ENCODE measurements around the gene ZNF341.

The ZNF341 gene

DNA sequence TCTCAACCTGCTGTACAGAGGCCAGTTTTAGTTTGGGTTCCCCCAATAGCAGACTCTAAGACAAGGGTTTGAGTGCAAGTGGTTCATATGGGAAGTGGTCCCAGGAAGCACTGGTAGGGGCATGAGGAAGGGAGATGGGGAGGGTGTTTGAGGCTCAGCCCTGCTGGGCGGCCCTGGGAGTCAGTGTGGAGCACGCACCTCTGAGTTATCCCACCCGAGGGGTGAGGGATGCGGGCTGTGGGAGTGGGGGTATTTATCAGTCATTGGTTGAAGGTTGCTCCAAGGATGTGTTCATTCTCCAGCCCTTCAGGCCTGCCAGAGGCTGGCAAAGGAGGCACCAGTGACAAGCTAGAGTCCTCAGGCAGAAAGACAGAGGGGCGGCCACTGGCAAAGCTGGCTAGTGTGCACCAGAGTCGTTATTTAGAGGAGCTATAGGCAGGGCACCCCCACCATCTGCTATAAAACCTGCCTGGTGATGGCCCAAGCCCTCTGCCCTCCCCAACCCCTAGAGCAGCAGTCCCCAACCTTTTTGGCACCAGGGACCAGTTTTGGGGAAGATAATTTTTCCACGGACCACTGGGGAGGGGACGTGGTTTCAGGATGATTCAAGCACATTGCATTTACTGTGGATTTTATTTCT is 28.2 kb upstream of the ZNF341 start:
- no peak for DNase-seq

DNA sequence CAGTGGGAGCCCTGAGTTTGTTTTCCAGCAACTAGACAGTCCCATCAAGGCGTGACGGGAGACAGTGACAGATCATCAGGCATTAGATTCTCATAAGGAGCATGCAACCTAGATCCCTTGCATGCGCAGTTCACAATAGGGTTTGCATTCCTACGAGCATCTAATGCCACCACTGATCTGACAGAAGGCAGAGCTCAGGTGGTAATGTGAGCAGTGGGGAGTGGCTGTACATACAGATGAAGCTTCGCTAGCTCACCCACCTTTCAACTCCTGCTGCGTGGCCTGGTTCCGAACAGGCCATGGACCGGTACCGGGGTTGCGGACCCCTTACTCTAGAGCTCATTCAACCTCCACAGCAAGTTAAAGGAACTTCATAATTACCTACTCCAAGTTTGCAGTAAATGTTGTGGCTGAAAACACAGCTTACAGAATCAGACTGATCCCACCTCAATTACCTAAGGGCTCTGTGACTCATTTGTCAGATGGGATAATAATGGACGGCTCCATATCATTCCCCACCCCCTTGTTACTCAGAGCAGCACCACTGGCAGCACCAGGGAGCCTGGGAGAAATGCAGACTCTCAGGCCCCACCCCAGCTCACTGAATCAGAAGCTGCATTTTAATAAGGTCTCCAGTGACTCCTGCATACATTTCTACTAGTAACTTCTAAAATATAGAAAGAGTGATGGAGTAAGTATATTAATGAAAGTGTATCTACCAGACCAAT is 27.4 kb upstream of the ZNF341 start:
- DNase-seq: no peak

DNA sequence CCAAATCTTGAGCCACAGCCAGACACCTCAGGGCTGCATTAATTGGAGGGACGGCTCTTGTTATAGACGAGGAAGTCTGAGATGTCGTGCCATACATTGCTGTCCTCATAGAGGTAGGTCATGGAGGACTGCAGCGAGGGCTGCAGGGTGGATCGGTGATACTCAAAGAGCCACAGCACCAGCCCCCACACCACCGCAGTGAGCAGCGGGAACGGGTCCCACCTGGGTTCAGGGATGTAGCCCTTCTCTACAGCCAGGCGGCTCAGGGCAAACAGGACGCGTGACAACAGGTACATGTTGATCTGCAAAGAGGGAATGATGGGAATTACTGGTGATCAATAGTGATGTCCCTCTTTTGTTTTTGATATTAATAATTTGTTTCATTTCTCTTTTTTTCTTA is 24.1 kb upstream of the ZNF341 start:
- no peak for DNase-seq

DNA sequence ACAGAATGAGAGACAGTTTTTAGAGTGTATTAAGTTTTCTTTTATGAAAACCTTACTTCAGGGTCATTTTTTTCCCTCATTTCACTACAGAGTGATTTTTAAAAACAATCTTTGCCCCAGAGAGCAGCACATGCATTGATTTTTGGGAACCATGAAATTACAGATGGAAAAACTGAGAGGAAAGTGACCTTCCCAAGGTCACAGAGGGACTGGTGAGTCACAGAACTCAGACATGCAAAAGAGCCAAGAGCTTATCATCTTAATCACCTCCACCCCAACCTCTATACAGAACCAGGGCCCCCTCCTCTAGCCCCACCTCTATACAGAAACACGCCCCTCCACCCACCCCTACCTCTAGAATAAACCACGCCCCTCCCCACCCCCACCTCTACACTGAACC is 22.4 kb upstream of the ZNF341 start:
- no peak for DNase-seq

- DNase-seq: no peak
Observed at GRCh38 chr20:33709905-33710541, 21.8 kb upstream of the ZNF341 start.

GRCh38 chr20:33710681-33711445 is 20.9 kb upstream of the ZNF341 start:
- no peak for DNase-seq

GRCh38 chr20:33711446-33711738 is 20.4 kb upstream of the ZNF341 start:
- no peak for DNase-seq

GRCh38 chr20:33713865-33714367 is 17.9 kb upstream of the ZNF341 start:
- no peak for DNase-seq

GRCh38 chr20:33716498-33716897 is 15.3 kb upstream of the ZNF341 start:
- DNase-seq: no peak

DNA sequence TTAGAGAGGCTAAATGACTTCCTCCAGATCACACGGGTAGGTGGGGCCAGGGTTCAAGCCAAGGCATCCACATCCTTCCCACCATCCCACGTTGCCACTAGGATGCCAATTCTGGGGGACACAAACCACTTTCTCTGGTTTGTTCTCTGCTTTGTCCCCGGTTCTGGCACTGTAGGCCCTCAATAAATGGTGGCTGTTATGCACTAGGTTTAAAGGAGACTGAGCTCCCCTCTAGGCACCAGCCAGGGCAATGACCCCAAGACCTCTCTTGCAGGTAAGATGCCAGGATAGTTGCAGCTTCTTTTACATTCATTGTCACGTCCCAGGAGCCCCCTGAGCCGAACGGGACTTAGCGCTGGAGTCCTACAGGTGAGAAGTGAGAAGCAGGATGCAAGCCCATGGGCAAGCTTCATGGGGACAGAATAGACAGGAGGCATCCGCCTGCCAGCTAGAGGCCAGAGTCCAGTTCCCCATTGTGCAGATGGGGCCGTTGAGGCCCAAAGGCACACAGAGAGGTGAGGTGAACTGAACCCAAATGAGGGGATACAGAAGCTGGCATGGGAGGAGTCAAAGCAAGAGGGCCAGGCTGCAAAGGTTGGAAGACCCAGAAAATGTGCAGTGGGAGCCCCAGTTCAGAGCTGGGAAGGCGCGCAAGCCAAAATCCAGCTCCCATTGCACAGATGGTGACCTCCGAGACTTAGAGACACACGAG is 12.4 kb upstream of the ZNF341 start:
- no peak for DNase-seq

DNA sequence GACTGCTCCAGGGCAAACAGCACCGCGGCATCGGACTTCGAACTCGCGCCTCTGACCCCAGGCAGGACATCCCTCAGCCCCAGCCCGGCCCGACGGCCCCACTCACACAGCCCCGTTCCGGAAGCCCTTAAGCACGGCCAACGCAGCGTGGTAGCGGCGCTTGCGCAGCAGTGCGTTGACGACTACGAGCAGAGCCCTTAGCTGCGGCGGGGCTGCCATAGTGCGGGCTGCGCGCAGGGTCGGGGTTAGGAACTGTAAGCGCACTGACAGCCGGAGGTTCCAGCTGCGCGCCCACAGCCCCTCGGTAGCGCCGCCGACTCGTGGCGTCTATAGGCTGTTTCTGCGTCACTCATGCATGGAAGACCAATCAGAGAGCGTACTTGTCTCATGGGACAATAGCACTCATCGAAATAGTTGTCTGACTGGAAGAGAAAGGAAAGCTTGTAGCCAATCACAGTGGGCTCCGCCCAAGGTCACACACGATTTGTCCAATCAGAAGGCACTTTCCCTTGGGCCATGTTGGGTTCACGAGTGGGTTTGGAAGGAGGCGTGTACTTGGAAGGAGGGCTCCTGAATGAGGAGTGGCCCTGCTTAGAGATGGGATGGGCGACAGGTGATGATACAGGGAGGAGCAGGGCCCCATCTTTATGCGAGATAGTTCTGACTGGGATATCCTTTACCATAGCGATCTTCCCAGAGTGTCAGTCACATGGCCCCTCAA is 11.6 kb upstream of the ZNF341 start, which contains the start of gene PXMP4:
Gene PXMP4, minus strand, starts transcription at position 322 of the 721 bp plus-strand sequence. Its CDS starts 103 bp downstream, at position 219.
- DNase-seq: peak; percentile 94

- no peak for DNase-seq
Observed at GRCh38 chr20:33721391-33722140, 10.2 kb upstream of the ZNF341 start.

DNA sequence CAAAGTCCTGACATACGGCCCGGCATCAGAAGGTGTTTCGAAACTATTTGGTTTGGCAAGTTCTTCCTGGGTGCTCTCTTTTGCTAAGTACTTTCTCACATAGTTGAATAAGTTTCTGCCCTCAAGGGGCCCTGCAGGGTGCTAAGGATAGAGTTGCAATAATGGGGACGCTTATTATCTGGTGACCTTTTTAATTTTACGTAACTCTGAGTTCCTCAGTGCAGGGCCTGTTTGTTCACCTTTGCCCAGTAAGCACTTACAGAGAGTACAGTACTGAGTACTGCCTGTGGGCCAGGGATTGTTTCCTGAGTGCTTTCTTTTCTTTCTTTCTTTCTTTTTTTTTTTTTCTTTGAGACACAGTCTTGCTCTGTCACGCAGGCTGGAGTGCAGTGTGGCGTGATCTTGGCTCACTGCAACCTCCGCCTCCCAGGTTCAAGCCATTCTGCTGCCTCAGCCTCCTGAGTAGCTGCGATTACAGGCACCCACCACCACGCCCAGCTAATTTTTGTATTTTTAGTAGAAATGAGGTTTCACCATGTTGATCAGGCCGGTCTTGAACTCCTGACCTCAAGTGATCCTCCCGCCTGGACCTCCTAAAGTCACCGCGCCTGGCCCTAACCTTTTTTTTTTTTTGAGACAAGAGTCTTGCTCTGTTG is 7.2 kb upstream of the ZNF341 start:
- no peak for DNase-seq

DNA sequence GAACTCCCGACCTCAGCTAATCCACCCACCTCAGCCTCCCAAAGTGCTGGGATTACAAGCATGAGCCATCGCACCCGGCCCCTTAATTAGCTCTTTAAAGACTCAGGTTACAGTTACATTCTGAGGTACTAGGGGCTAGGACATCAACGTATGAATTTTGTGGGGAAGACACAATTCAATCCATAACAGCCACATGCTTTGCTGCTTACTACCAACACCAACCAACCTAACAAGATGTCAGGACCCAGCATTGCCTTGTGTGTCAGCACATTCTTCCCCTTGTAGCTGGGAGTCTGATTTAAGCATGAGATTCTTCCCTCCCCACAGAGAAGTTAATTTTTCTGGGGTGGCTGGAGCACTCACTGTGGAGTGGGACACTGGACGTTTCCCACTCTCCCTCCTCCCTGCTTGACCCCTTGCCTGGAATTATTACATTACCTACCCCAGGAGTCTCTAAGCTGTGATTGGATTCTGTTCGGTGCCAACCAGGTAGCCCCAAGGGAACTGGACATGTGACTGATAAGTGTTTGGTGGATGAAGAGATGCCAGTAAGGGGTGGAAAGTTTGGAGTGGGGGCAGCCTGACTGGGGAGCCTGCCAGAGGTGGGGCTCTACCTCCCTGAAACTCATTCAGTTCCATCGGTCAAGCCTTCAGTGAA is 6.1 kb upstream of the ZNF341 start:
- DNase-seq: no peak

DNA sequence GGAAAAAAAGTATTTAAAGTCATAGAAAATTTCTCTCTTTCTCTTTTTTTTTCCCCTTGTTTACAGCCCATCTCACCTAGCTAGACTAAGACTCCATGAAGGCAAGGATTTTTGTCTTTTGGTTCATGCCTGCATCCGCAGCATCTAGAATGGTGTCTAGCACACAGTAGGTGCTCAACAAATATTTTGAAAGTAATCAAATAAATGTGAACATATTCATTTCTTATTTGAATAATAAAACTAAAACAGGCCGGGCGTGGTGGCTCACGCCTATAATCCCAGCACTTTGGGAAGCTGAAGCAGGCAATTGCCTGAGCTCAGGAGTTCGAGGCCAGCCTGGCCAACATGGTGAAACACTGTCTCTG is 4.7 kb upstream of the ZNF341 start:
- DNase-seq: no peak

GRCh38 chr20:33727806-33728205 is 4.0 kb upstream of the ZNF341 start:
- no peak for DNase-seq

DNA sequence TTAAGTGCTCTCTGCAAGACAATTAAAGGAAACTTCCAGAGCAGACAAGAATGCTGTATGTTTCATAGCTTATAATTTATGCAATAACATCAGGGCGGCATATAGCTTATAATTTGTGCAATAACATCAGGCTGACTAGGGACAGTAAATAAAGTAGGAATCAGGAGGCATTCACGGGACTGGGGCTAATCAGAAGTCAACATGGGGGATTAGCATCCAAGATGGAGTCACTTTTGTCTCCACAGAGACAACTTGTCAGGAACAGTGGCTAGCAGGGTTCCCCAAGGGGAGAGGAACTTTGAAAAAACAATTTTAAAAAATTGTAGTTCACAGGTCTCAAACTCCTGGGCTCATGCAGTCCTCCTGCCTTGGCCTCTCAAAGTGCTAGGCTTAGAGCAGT is 3.3 kb upstream of the ZNF341 start:
- DNase-seq: no peak

GRCh38 chr20:33729101-33729500 is 2.7 kb upstream of the ZNF341 start:
- no peak for DNase-seq

DNA sequence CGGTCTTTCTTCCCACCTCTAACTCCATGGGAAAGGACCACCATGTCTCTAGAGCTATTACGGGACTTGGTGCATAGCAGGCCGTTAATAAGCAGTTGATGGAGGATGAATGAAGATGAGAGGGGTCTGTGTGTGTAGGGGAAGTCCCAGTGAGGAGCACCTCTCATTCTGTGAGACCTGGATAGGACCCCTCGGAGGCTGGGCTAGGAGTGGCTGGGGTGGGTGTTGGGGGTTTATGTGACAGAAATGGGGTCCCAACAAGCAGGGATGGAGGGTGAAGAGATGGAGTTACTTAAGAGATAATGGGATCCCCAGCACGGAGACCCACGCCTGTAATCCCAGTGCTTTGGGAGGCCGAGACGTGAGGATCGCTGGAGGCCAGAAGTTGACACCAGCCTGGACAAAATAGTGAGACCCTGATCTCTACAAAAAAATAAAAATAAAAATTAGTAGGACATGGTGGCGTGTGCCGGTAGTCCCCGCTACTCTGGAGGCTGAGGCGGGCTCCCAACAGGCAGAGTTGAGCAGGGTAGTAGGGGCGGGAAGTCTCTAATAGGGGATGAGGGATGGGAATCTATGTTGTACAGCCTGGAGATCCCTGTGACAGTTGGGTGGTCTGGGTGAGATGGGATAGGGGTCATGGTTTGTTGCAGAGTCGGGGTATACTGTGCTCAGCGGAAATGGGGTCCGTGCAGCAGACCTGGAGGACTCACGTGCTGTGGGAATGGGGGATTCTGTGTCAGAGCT is 677 bp upstream of the ZNF341 start:
- no peak for DNase-seq
